GM12878 (cell line): Measurements from ENCODE around the gene PDHA1. TPM values are rescaled to one million over a fixed set of nuclear protein-coding genes. Genes with fewer than 3 reads are reported as not detected.

ENCODE experiments used
- ATAC-seq: fragments of 200-7000 bp; cut with Tn5 transposase; 3 replicates; pipeline ENCODE4 v1.9.1; 2020; ENCODE audit warnings: mild to moderate bottlenecking, moderate library complexity
- BruUV-seq: library from RNA; stranded (reverse); fragments of 400-500 nt; replicated peaks from 2 replicates; lab custom pipeline; 2021; lab: Mats Ljungman, UMichigan
- CTCF ChIA-PET: fragments of 300-600 bp; sonication (Branson Sonifier 250); formaldehyde crosslinking; extraction: SDS; loops from one replicate; lab custom pipeline; 2021; ENCODE audit warnings: inconsistent platforms; lab: Yijun Ruan, JAX
- POLR2A ChIA-PET: fragments of 350-600 bp; formaldehyde crosslinking; extraction: SDS; loops from one replicate; lab custom pipeline; 2021; ENCODE audit warnings: inconsistent platforms; lab: Charles Lee
- RAD21 ChIA-PET: fragments of 300-600 bp; sonication (Branson Sonifier 250); formaldehyde crosslinking; loops from one replicate; lab custom pipeline; 2023; ENCODE audit warnings: antibody characterized with exemption; ENCODE audit not compliant: unreplicated experiment; lab: Charles Lee
- SMC1A ChIA-PET: fragments of 300-600 bp; sonication (Branson Sonifier 250); formaldehyde crosslinking; loops from one replicate; lab custom pipeline; 2023; ENCODE audit not compliant: unreplicated experiment, uncharacterized antibody; lab: Charles Lee
- DNase-seq: peaks from one replicate; pipeline ENCODE4 v3.0.0-alpha.2; 2011; ENCODE audit warnings: low read depth, low spot score
- FAIRE-seq: peaks from 3 replicates; lab custom pipeline; 2011; peaks lifted over from hg19 to GRCh38; lab: Jason Lieb, UNC
- H2AFZ ChIP-seq: 2 replicates; pipeline ENCODE4 v1.6.0; 2011; ENCODE audit warnings: low read depth, low read length, control low read depth; ENCODE audit not compliant: control insufficient read depth
- H3K27ac ChIP-seq: 2 replicates; pipeline ENCODE4 v1.5.1; 2011; ENCODE audit warnings: control low read depth; ENCODE audit not compliant: control insufficient read depth, insufficient read depth
- H3K27me3 ChIP-seq, 2 experiments: replicated peaks in 1 of 2; 2 replicates each; pipeline versions ENCODE4 v1.6.0 to v1.6.1; 2011; ENCODE audit warnings: low read length in 1 of 2; ENCODE audit not compliant: control insufficient read depth in 2 of 2, insufficient read depth in 2 of 2
- H3K36me3 ChIP-seq, 2 experiments: 2 replicates each; pipeline ENCODE4 v1.5.1; 2011; ENCODE audit warnings: low read length in 1 of 2; ENCODE audit not compliant: control insufficient read depth in 2 of 2, insufficient read depth in 2 of 2
- H3K4me1 ChIP-seq: 2 replicates; pipeline ENCODE4 v1.6.1; 2011; ENCODE audit warnings: mild to moderate bottlenecking, low read length, moderate library complexity, mixed read lengths; ENCODE audit not compliant: control insufficient read depth, insufficient read depth
- H3K4me2 ChIP-seq: 2 replicates; pipeline ENCODE4 v1.6.0; 2011; ENCODE audit warnings: control low read depth; ENCODE audit not compliant: control insufficient read depth, insufficient read depth
- H3K4me3 ChIP-seq: fragments of 200-600 bp; sonication (generic); 2 replicates; pipeline ENCODE4 v1.5.1; 2016
- H3K79me2 ChIP-seq: 2 replicates; pipeline ENCODE4 v1.6.0; 2011; ENCODE audit warnings: low read length; ENCODE audit not compliant: control insufficient read depth, insufficient read depth
- H3K9ac ChIP-seq: 2 replicates; pipeline ENCODE4 v1.8.0; 2011; ENCODE audit warnings: low read length, control low read depth, mixed read lengths; ENCODE audit not compliant: control insufficient read depth, insufficient read depth
- H3K9me3 ChIP-seq: replicated peaks from 3 replicates; pipeline ENCODE4 v1.5.1; 2011; ENCODE audit warnings: mild to moderate bottlenecking, low read length; ENCODE audit not compliant: control insufficient read depth, insufficient read depth
- H4K20me1 ChIP-seq: 2 replicates; pipeline ENCODE4 v1.6.0; 2011; ENCODE audit not compliant: control insufficient read depth, insufficient read depth
- HSF1 ChIP-seq: fragments of 150-350 bp; IDR thresholded peaks from 2 replicates; pipeline ENCODE4 v1.6.1; 2014; ENCODE audit warnings: mild to moderate bottlenecking, low read depth, low read length
- SIX5 ChIP-seq: IDR thresholded peaks from 2 replicates; pipeline ENCODE4 v1.6.1; 2011; ENCODE audit warnings: mild to moderate bottlenecking, low read depth, low read length, moderate library complexity; ENCODE audit not compliant: severe bottlenecking
- WGBS: methylation state at CpG from one replicate; pipeline ENCODE4 v1.1.6; 2016; ENCODE audit warnings: low lambda C conversion rate; ENCODE audit not compliant: insufficient replicate concordance, insufficient coverage; ENCODE audit errors: missing lambda C conversion rate; 5-methylcytosine and 5-hydroxymethylcytosine counted together
- in situ Hi-C: fragments of 300-500 bp; cut with MboI; formaldehyde crosslinking; loops from 9 replicates; pipeline ENCODE4 v1.14.3; 2018; ENCODE audit warnings: mixed read lengths
- intact Hi-C: fragments of 100-400 bp; cut with micrococcal nuclease; formaldehyde crosslinking; loops from one replicate; pipeline ENCODE4 v1.14.2; 2022; ENCODE audit not compliant: unreplicated experiment
- polyA plus RNA-seq, 11 experiments: library from polyadenylated mRNA; depleted of rRNA in 4 of 11; unstranded in 6 of 11; stranded (reverse) in 5 of 11; fragments of >200 nt; fragmentation: Nextera tagmentation in 4 of 11; fragmentation: Illumina TruSeq in 1 of 11; extraction: Ambion mirVana in 4 of 11; extraction: Trizol in 1 of 11; gene quantifications; 1 replicate in 1 of 11; 2 replicates in 10 of 11; pipeline versions ENCODE4 v1.2.1 to v1.2.3, GENCODE V29; 2011 to 2016; ENCODE audit warnings: inconsistent platforms in 2 of 11, missing spikeins in 2 of 11, low read depth in 1 of 11
- small RNA-seq: library from RNA; depleted of rRNA; stranded (forward); fragments of <200 nt; gene quantifications from one replicate; pipeline ENCODE3, GENCODE V24; 2014
- total RNA-seq, 4 experiments: library from RNA; depleted of rRNA in 3 of 4; stranded (reverse); fragments of >200 nt in 3 of 4; fragmentation: Illumina TruSeq in 1 of 4; extraction: Trizol in 1 of 4; gene quantifications; 2 replicates each; pipeline versions ENCODE4 v1.2.1 to v1.2.3, GENCODE V29; 2013 to 2021

Gene PDHA1
- total and polyA plus RNA-seq, 10 of the 15 experiments (the other 5 are each of a cell fraction or from before 2014, with no cell fraction given): 175 to 370 (median 270) TPM

GRCh38 chrX:19410259-19410658 is 66.5 kb downstream of the PDHA1 start:
- ChIA-PET SMC1A (no interaction called here), RAD21 (no interaction called here), POLR2A (no interaction called here), CTCF (interaction anchor here (1.6 kb wide), 1 partner anchor 28 kb away, joined by 4 read pairs; no protein-coding TSS in a partner anchor)
- Histone ChIP-seq H3K9ac (no peak overlapping the region), H2AFZ (no peak overlapping the region), H3K4me3 (no peak overlapping the region), H3K4me2 (no peak overlapping the region), H4K20me1 (no peaks in the 10 kb centered on the region), H3K79me2 (no peaks in the 10 kb centered on the region), H3K36me3 (no peaks in the 10 kb centered on the region), H3K27ac (no peak overlapping the region), H3K27me3 (no peaks in the 10 kb centered on the region), H3K4me1 (no peaks in the 10 kb centered on the region), H3K9me3 (no peaks in the 10 kb centered on the region; the same call in 2 of the 3 replicates)
- no peak for ATAC-seq
- DNase-seq: no peak
- no peak for FAIRE-seq
- in situ Hi-C loops: no loop called here
- intact Hi-C loops: no loop called here
- WGBS: 31% methylated on average over 2 of the region's 2 CpGs
- BruUV-seq: no TSS peak
- TF ChIP-seq SIX5 (peak; percentile 19), HSF1 (no peak)

Small RNA genes lying within 50 kb of the gene (small RNA-seq; reads per million reads assigned to genes)
- gene RF00019: not detected

Other genes with a start within 250 kb of the PDHA1 start
- not detected in 2 replicates for gene ADGRG2, start 221.5 kb upstream of the PDHA1 start, total RNA-seq (2014; rRNA removed)
- not detected in 2 replicates for gene ADGRG2, start 221.5 kb upstream of the PDHA1 start, total RNA-seq (2014; rRNA removed; fragmentation: Illumina TruSeq; extraction: Trizol)
- gene ADGRG2, start 221.5 kb upstream of the PDHA1 start, total RNA-seq (2021): 0.03 TPM in 1 of 2 replicates, not detected in the other
- gene ADGRG2, start 221.5 kb upstream of the PDHA1 start, polyA plus RNA-seq (2011; rRNA removed): 0.29 and 0.36 TPM in 2 replicates
- 0.06 TPM in 1 of 2 replicates, not detected in the other for gene ADGRG2, start 221.5 kb upstream of the PDHA1 start, polyA plus RNA-seq (2014; fragmentation: Illumina TruSeq; extraction: Trizol)
- gene ADGRG2, start 221.5 kb upstream of the PDHA1 start, polyA plus RNA-seq (2014; fragmentation: Nextera tagmentation; extraction: Ambion mirVana): under 1 TPM; 0.02 to 0.05 TPM
- gene ADGRG2, start 221.5 kb upstream of the PDHA1 start, polyA plus RNA-seq (2014; rRNA removed): 0.03 TPM in 1 of 2 replicates, not detected in the other
- gene ADGRG2, start 221.5 kb upstream of the PDHA1 start, polyA plus RNA-seq (2016; fragmentation: Nextera tagmentation; extraction: Ambion mirVana): under 1 TPM; 0.03 to 0.18 TPM
- gene MAP3K15, start 171.6 kb downstream of the PDHA1 start, total RNA-seq (2014; rRNA removed): not detected in 2 replicates
- gene MAP3K15, start 171.6 kb downstream of the PDHA1 start, total RNA-seq (2014; rRNA removed; fragmentation: Illumina TruSeq; extraction: Trizol): not detected in 2 replicates
- gene MAP3K15, start 171.6 kb downstream of the PDHA1 start, total RNA-seq (2021): not detected in 2 replicates
- 0.12 and 0.16 TPM in 2 replicates for gene MAP3K15, start 171.6 kb downstream of the PDHA1 start, polyA plus RNA-seq (2011; rRNA removed)
- not detected in 2 replicates for gene MAP3K15, start 171.6 kb downstream of the PDHA1 start, polyA plus RNA-seq (2014; fragmentation: Illumina TruSeq; extraction: Trizol)
- not detected for gene MAP3K15, start 171.6 kb downstream of the PDHA1 start, polyA plus RNA-seq (2014; fragmentation: Nextera tagmentation; extraction: Ambion mirVana)
- 0.03 and 0.04 TPM in 2 replicates for gene MAP3K15, start 171.6 kb downstream of the PDHA1 start, polyA plus RNA-seq (2014; rRNA removed)
- gene MAP3K15, start 171.6 kb downstream of the PDHA1 start, polyA plus RNA-seq (2016; fragmentation: Nextera tagmentation; extraction: Ambion mirVana): not detected